Activated naive CD4-positive, alpha-beta T cell treated with anti-CD3 and anti-CD28 coated beads, Interleukin-2, amount 50 U/mL, for 72 hours (primary cell): ENCODE data around the gene NOP10. TPM values are rescaled to one million over a fixed set of nuclear protein-coding genes. Genes with fewer than 3 reads are reported as not detected.
"Not testable (repeated sequence)": the region's sequence is repeated elsewhere in the genome, so short reads cannot be mapped to it uniquely, and the experiment has no call there.

Experiments
- ATAC-seq, 2 donors: fragments of 150-1000 bp; cut with Tn5 transposase; 2 replicates each; pipeline ENCODE4 v1.10.0; 2021; ENCODE audit warnings: mild to moderate bottlenecking in 2 of 2, moderate library complexity in 2 of 2
- DNase-seq, 2 donors: peaks; one replicate each; pipeline ENCODE4 v3.0.0; 2021 to 2022; ENCODE audit warnings: low spot score in 2 of 2
- H3K27ac Mint-ChIP-seq, 2 donors: one replicate each; pipeline ENCODE4 v1.8.0; 2022; ENCODE audit warnings: mild to moderate bottlenecking in 2 of 2, mixed read lengths in 2 of 2
- H3K36me3 Mint-ChIP-seq, 2 donors: one replicate each; pipeline ENCODE4 v1.8.0; 2022; ENCODE audit warnings: mixed read lengths in 2 of 2
- H3K9me3 Mint-ChIP-seq, 2 donors: one replicate each; pipeline ENCODE4 v1.8.0; 2022; ENCODE audit warnings: mixed read lengths in 2 of 2
- total RNA-seq, 2 donors: library from RNA; stranded (reverse); gene quantifications; one replicate each; pipeline ENCODE4 v1.2.3, GENCODE V29; 2022

Gene NOP10
- total RNA-seq, 2 donors from 2014 or later: 182 to 202 TPM

DNA sequence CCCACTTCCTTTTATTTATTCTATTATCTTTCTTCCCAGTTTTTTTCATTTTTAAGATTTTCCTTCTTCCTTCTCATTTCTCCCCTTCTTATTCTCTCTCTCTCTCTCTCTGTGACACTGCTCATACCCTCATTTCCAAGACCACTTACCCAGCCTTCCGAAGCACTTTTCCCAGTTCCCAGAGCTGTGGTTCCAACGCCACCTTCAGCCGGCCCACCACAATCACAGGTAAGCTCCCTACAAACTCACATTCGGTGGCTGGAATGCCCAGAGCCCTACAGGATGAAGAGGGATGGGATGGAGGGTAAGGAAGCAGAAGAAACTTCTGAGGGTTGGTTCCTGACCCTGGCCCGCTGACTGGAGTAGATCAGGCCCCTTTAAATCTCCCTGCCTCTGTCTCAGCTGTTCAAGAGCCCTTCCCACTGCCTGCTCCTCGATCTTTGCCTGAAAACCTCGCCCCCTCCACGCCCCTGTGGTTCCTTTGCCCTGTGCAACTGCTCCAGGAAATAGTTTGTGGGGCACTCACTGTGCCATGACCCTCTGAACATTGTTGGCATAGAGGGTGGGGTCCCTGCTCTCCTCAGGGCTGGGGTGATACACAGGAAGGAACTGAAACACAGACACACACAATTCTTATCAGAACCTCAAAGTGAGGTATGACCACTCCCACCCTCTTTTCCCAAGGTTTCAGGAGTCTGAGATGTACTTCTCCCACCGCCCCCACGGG, 19.3 kb upstream of the NOP10 start:
- DNase-seq (no peak), ATAC-seq (no peak)
- peaks cover 0 to 13% of the 10 kb centered on the region in 2 donors for H3K36me3 Mint-ChIP-seq
- peak overlapping the region; percentile 8 to 15 for H3K27ac Mint-ChIP-seq
- no peaks in the 10 kb centered on the region for H3K9me3 Mint-ChIP-seq

DNA sequence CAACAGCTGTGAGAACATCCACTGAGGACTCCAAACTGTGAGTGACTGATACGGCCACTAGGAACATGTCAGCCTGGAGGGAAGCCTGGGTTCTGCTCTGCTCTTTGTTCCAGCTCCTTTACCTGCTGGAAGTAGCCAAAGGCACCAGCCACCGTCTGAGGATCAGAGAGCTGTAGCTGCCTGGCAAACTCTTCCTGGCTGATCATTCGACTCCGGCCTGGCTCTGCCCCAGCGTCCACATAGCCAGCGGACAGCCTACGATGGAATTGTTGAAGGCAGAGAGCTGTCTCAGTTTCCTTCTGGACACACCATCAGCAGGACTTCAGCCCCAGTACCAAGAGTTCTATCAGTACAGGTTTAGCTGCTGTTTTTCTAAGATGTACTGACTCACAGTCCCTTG, 18.3 kb upstream of the NOP10 start:
- no peaks in the 10 kb centered on the region for H3K9me3 Mint-ChIP-seq
- DNase-seq: no peak
- peak overlapping the region in 1 of 2 donors; percentile 29 for H3K27ac Mint-ChIP-seq
- peaks cover 0 to 13% of the 10 kb centered on the region in 2 donors for H3K36me3 Mint-ChIP-seq
- ATAC-seq: no peak

DNA sequence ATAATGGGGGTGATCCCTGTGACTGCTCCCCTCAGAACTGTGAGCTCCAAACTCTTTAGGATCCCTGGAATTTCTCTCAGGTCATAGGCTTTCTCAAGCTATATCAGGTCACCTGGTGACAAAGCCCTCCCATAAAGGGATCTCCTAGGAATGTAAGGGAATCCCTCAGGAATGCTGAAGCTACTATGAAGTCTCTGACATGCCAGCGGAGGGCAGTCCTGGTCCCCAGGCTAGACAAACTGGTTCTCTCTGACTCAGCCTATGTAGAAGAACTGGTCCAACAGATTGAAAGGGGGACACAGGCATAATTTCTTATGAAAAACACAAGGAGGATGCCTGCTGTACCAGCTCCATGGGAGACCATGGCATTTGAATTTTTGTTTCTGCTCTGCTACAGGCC, 17.4 kb upstream of the NOP10 start:
- H3K36me3 Mint-ChIP-seq: peaks cover 0 to 13% of the 10 kb centered on the region in 2 donors

DNA sequence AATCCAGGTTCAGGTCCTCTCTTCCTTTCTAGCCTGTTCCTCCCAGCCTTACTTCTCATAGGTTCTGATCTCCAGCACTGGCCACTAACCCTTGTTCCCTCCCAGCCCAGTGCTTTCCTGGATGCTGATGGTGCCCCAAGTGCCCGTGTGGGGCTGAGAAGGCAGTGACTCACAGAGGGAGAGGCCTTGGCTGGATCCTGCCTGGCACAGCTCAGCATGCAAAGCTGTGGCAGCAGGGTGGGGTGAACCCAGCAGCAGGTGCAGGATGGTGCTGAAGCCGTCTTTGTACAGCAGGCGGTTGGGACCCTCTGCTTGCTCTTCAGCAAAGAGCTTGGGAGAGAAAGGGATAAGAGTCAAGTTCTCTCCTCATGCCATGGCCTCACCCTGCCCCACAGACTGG, 16.5 kb upstream of the NOP10 start:
- H3K36me3 Mint-ChIP-seq: peaks cover 0 to 13% of the 10 kb centered on the region in 2 donors
- H3K9me3 Mint-ChIP-seq: no peaks in the 10 kb centered on the region
- no peak for ATAC-seq
- no peak for DNase-seq
- H3K27ac Mint-ChIP-seq: peak overlapping the region in 1 of 2 donors; percentile 56

More for the DNA sequence above, 17.4 kb upstream of the NOP10 start:
- ATAC-seq (no peak), DNase-seq (no peak)
- Mint-ChIP-seq H3K9me3 (no peaks in the 10 kb centered on the region), H3K27ac (peak overlapping the region in 1 of 2 donors; percentile 16)

DNA sequence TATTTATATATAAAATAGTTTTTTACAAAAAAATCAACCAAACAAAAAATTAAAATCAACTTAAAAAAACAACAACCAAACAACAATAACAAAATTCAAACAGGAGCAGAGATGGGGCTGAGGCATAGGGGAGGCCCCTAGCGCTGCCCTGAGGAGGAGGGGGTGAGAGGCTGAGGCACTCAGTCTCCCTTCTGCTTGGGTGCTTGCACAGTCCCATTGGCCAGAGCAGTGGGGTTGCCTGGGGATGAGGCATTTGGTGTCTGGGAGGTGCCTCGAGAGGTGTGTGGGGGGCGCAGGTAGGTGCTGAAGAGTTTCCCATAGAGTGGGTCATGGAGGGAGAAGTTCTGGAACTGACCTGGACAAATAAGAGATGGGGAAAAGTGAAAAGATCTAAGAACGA, 16.0 kb upstream of the NOP10 start:
- no peak for ATAC-seq
- Mint-ChIP-seq H3K27ac (peak overlapping the region in 1 of 2 donors; percentile 65), H3K9me3 (no peaks in the 10 kb centered on the region), H3K36me3 (peaks cover 0 to 13% of the 10 kb centered on the region in 2 donors)
- no peak for DNase-seq

DNA sequence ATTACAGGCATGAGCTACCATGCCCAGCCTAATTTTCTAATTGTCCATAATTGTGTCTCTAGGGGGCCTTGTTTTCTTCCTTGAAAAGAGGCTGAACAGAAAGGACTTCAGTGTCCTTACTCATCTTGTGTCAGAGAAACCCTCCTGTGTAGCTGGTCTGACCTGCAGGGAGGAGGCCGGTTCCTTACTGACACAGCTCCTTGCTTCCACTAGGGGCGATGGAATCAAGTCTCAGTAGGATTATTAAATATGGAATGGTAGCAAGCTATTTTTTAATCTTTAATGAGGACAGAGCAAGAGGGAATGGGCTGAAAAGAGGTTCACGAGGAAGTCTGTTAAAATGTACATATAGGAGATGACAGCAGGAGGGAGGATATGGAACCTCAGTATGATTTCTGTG, 15.4 kb upstream of the NOP10 start:
- DNase-seq (no peak), ATAC-seq (no peak)
- H3K27ac Mint-ChIP-seq: no peak overlapping the region
- peaks cover 0 to 13% of the 10 kb centered on the region in 2 donors for H3K36me3 Mint-ChIP-seq
- H3K9me3 Mint-ChIP-seq: no peaks in the 10 kb centered on the region

DNA sequence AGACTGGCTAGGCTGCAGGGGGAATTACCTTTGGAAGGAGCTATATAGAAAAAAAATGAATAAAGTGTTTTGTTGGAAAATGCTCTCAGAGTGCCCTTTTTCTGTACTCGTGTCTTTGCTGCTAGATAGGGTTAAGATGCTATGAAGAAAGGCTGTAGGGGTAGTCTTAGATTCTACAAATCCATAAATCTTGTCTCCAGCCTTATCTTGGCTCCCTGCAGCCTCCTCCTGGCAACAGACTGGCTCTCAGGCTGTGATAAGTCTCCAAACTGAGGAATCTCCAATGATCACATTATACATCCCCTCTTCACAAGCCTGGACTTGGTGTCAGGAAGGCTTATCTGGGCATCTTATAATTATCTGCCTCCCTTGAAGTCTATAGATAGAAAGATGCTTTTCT, 14.7 kb upstream of the NOP10 start:
- H3K27ac Mint-ChIP-seq: peak overlapping the region in 1 of 2 donors; percentile 65
- peaks cover 0 to 8% of the 10 kb centered on the region in 2 donors for H3K36me3 Mint-ChIP-seq
- ATAC-seq: no peak
- no peak for DNase-seq
- no peaks in the 10 kb centered on the region for H3K9me3 Mint-ChIP-seq

DNA sequence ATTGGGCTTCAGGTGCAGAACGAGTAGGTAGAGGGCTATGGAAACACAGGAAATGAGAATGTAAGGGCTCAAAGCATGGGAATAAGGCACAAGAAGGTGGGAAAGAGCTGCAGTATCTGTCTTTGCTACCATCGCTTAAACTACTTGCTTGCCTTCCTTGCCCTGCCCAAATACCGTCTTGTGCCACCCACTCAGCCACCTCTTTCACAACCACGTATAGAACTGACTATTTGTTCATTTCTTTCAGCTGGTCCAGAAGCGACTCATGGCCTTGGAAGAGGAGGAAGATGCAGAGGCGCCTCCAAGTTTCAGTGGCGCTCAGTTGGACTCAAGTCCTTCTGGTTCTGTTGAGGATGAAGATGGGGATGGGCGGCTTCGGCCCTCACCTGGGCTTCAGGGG, 12.3 kb upstream of the NOP10 start:
- Mint-ChIP-seq H3K36me3 (no peaks in the 10 kb centered on the region), H3K9me3 (no peaks in the 10 kb centered on the region), H3K27ac (peak overlapping the region in 1 of 2 donors; percentile 24)
- DNase-seq (no peak), ATAC-seq (no peak)

DNA sequence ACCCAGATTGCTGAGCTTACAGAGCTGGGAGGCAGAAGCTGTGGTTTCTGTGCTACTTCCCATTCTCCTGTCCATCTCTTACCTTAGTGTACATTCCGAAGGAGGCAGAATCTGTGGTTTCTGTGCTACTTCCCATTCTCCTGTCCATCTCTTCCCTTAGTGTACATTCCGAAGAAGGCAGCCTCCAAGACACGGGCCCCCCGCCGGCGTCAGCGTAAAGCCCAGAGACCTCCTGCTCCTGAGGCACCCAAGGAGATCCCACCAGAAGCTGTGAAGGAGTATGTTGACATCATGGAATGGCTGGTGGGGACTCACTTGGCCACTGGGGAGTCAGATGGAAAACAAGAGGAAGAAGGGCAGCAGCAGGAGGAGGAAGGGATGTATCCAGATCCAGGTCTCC, 11.3 kb upstream of the NOP10 start:
- Mint-ChIP-seq H3K36me3 (no peaks in the 10 kb centered on the region), H3K9me3 (no peaks in the 10 kb centered on the region), H3K27ac (peak overlapping the region in 1 of 2 donors; percentile 65)
- no peak for ATAC-seq
- no peak for DNase-seq

DNA sequence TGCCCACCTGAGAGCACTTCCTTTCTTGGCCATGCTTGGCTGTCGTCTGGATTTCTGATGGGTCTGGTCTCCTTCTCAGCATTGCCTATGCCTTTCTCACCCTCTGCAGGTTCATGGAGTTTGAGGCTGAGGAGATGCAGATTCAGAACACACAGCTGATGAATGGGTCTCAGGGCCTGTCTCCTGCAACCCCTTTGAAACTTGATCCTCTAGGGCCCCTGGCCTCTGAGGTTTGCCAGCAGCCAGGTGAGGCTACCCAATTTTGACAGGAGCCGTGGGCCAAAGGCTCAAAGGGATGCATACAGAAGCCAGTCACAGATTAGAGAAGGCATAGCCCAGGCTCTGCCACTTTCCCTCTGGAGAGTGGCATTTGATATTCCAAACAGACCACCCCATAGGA, 10.7 kb upstream of the NOP10 start:
- DNase-seq (no peak), ATAC-seq (no peak)
- Mint-ChIP-seq H3K27ac (no peak overlapping the region), H3K9me3 (no peaks in the 10 kb centered on the region), H3K36me3 (no peaks in the 10 kb centered on the region)

DNA sequence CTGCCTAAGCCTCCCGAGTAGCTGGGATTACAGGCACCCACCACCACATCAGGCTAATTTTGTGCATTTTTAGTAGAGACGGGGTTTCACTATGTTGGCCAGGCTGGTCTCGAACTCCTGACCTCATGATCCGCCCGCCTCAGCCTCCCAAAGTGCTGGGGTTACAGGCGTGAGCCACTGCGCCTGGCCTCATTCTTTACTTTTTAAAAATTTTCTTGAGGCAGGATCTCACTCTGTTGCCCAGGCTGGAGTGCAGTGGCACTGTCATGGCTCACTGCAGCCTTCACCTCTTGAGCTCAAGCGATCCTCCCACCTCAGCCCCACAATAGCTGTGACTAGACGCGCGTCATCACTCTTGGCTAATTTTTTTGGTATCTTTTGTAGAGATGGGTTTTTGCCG, 10.1 kb upstream of the NOP10 start:
- H3K27ac Mint-ChIP-seq, H3K9me3 Mint-ChIP-seq, H3K36me3 Mint-ChIP-seq, ATAC-seq, DNase-seq: not testable (repeated sequence)

DNA sequence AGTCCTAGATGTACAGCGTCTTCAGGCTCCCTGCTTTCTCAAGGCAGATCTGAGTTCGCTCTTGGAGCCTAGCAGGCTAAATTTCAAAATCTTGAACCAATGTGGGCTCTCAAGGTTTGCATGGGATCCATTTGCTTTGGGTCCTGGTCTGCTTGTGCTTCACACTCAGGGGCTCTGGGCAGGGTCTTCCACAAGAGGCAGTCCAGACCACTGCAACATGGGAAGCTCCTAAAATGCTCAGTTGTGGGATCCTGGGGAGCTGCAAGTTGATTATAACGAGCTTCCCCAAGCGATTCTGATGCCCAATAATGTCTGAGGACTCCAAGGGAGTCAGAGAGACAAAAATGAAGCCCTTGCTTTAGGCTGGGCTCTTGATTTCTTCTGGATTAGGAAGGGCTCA, 6.8 kb upstream of the NOP10 start:
- no peaks in the 10 kb centered on the region for H3K36me3 Mint-ChIP-seq

DNA sequence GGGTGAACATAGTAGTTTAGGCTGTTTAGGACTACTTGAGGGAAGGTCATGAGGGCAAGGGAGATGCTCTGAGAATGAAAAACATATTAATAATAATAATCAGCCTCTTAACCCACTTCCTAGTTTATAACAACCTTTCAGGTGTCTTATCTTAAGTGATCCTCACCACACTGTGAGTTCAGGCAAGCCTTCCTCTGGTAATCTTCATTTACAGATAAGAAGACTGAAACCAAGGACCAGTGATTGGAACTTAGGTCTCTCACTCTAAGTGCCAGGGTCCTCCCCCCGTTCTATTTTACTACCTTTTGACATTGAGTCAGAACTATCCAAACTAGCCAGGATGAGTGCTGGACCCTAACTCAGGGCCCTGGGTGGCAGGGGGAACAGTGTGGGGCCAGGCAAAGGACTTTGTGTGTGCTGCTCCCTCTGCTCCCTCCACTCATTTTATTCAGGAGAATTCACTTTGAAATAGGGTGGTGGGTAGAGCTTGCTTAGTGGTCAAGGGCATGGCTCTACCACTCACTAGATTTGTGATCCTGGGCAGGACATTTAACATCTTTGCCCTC, 5.9 kb upstream of the NOP10 start:
- no peaks in the 10 kb centered on the region for H3K9me3 Mint-ChIP-seq
- no peaks in the 10 kb centered on the region for H3K36me3 Mint-ChIP-seq
- no peak for DNase-seq
- ATAC-seq: no peak
- H3K27ac Mint-ChIP-seq: no peak overlapping the region

More for the DNA sequence above, 6.8 kb upstream of the NOP10 start:
- Mint-ChIP-seq H3K27ac (peak overlapping the region in 1 of 2 donors; percentile 5), H3K9me3 (no peaks in the 10 kb centered on the region)
- no peak for DNase-seq
- ATAC-seq: no peak

DNA sequence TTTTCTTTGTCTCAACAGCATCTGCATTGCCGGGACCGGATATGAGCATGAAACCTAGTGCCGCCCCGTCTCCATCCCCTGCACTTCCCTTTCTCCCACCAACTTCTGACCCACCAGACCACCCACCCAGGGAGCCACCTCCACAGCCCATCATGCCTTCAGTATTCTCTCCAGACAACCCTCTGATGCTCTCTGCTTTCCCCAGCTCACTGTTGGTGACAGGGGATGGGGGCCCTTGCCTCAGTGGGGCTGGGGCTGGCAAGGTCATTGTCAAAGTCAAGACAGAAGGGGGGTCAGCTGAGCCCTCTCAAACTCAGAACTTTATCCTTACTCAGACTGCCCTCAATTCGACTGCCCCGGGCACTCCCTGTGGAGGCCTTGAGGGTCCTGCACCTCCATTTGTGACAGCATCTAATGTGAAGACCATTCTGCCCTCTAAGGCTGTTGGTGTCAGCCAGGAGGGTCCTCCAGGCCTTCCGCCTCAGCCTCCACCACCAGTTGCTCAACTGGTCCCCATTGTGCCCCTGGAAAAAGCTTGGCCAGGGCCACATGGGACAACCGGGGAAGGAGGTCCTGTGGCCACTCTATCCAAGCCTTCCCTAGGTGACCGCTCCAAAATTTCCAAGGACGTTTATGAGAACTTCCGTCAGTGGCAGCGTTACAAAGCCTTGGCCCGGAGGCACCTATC, 5.2 kb upstream of the NOP10 start:
- peak in 1 of 2 donors; percentile 39 for DNase-seq
- H3K27ac Mint-ChIP-seq: peak overlapping the region in 1 of 2 donors; percentile 40

DNA sequence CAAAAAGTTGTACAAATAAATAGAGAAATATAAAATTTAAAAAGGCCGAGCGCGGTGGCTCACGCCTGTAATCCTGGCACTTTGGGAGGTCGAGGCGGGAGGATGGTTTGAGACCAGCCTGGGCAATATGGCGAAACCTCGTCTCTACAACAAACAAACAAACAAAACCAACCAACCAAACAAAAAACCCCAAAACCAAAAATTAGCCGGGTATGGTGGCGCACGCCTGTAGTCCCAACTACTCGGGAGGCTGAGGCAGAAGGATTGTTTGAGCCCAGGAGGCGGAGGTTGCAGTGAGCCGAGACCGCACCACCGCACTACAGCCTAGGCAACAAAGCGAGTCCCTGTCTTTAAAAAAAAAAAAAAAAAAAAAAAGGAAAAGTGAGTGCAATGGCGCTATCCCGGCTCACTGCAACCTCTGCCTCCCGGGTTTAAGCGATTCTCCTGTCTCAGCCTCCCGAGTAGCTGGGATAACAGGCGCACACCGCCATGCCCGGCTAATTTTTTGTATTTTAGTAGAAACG, 661 bp downstream of the NOP10 start:
- peak in 1 of 2 donors; percentile 44 for DNase-seq
- H3K36me3 Mint-ChIP-seq: peaks cover 11 to 20% of the 10 kb centered on the region in 2 donors
- H3K27ac Mint-ChIP-seq: peak overlapping the region in 1 of 2 donors; percentile 97
- ATAC-seq, H3K9me3 Mint-ChIP-seq: not testable (repeated sequence)

More for the DNA sequence above, 5.2 kb upstream of the NOP10 start:
- Mint-ChIP-seq H3K36me3 (no peaks in the 10 kb centered on the region), H3K9me3 (no peaks in the 10 kb centered on the region)
- ATAC-seq: no peak

DNA sequence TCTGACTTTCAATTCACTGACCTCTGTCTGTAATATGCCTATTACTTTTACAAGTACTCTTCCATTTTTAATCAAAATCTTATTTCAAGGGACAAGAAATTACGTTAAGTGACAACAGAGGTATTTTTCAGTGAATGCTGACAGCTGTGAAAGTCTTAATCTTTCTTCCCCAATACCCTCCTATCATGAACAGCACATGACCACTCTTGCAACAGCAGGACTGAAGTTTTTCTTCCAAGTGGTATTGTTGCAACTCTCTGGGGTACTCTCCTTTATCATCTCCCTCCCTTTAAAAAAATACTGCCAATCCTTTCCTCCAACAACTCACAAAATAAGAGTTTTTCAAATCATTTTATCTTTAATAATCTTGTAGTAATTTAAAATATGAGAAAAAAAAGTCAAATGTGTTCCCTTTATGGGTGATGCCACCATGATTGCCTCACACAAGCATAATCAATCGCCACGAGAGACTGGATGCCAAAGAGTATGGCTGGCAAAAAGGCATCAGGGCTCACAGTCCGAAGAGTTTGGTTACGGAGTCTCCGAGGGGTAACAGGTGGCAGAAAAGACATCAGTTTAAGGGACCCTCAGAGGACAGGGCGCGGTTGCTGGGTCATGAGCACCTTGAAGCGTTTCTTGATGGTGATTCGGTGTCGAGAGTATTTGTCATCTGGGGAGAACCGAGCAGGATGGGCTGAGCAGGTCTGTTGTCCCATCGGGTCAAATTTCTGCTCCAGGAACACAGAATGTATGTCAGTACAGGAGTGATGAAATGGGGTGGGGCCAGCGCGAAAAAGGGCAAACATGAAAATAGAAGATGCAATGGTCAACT, 1.3 kb downstream of the NOP10 start:
- ATAC-seq: no peak
- H3K36me3 Mint-ChIP-seq: peaks cover 17 to 27% of the 10 kb centered on the region in 2 donors
- no peaks in the 10 kb centered on the region for H3K9me3 Mint-ChIP-seq

More for the DNA sequence above, 1.3 kb downstream of the NOP10 start:
- H3K27ac Mint-ChIP-seq: peak overlapping the region in 1 of 2 donors; percentile 97
- no peak for DNase-seq
